GM19193 (cell line): ENCODE results near the gene LEAP2.

Experiments
- POLR2A ChIP-seq: IDR thresholded peaks from 4 replicates; pipeline ENCODE4 v1.6.1; 2011; ENCODE audit not compliant: insufficient read depth, insufficient read length; ENCODE audit errors: extremely low read depth

The LEAP2 gene

GRCh38 chr5:132838516-132839282, 34.8 kb upstream of the LEAP2 start:
- TF ChIP-seq POLR2A = no peak

GRCh38 chr5:132839426-132840301, 33.8 kb upstream of the LEAP2 start:
- no peak for TF ChIP-seq POLR2A

GRCh38 chr5:132840313-132840712, 33.2 kb upstream of the LEAP2 start:
- no peak for TF ChIP-seq POLR2A

- TF ChIP-seq POLR2A = no peak
Measured at GRCh38 chr5:132840896-132841295, 32.6 kb upstream of the LEAP2 start.

DNA sequence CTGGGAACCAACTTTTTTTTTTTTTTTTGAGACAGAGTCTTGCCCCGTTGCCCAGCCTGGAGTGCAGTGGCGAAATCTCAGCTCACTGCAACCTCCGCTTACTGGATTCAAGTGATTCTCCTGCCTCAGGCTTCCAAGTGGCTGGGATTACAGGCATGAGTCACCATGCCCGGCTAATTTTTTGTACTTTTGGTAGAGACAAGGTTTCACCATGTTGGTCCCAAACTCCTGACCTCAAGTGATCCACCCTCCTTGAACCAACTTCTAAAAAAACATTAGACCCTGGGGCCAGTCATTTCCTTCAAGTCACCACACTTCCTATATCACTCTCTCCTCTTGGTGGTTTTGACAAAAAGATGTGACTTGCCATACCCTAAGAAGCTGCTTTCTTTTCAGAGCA, 32.2 kb upstream of the LEAP2 start:
- TF ChIP-seq POLR2A = no peak

DNA sequence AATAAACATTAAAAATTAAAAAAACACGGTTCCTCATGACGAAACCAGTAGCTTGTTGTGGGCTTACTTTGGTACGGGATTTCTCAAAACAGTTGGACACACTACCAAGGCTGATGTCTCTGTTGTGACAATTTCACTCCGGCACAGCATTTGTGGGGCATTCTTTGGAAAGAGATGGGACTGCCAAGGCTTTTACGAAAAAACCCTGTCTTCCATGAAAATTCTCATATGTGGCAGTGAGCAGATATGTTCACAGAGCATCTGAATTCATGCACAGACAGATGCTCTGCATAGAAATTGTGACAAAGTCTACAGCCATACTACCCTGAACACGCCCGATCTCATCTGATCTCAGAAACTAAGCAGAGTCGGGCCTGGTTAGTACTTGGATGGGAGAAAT, 25.2 kb upstream of the LEAP2 start:
- TF ChIP-seq POLR2A = no peak

GRCh38 chr5:132849347-132849746, 24.1 kb upstream of the LEAP2 start:
- TF ChIP-seq POLR2A = no peak

- TF ChIP-seq POLR2A = no peak
Measured at GRCh38 chr5:132850066-132850465, 23.4 kb upstream of the LEAP2 start.

GRCh38 chr5:132853323-132853722, 20.1 kb upstream of the LEAP2 start:
- no peak for TF ChIP-seq POLR2A

GRCh38 chr5:132853790-132854189, 19.7 kb upstream of the LEAP2 start:
- no peak for TF ChIP-seq POLR2A

DNA sequence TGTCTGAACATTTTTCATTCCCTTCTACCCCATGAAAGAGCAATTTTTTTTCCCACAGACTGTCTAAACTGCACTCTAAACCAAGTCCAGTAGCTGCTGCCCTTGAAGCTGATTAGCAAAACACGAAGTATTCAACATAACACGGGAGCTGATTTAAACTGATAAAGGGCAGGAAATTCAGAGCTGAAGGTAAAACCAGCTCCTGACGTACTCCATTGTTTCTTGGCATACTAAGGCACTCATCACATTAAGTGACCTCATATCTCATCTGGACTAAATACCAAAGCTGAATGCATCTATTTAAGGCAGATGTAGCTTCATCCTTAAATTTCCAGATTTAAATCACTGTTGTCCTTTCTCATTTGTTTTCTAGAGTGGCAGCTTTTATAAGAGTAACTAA, 19.2 kb upstream of the LEAP2 start:
- TF ChIP-seq POLR2A = no peak

DNA sequence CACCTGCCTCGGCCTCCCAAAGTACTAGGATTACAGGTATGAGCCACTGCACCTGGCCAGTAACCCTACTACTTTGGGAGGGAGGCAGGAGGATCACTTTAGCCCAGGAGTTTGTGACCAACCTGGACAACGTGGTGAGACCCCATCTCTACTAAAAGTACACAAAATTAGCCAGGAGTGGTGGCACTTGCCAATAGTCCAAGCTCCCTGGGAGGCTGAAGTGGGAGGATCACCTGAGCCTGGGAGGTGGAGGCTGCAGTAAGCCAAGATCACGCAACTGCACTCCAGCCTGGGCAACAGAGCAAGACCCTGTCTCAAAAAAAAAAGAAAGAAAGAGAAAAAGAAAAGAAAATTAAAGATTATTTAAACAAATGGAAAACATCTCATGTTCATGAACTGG, 17.5 kb upstream of the LEAP2 start:
- TF ChIP-seq POLR2A = no peak

DNA sequence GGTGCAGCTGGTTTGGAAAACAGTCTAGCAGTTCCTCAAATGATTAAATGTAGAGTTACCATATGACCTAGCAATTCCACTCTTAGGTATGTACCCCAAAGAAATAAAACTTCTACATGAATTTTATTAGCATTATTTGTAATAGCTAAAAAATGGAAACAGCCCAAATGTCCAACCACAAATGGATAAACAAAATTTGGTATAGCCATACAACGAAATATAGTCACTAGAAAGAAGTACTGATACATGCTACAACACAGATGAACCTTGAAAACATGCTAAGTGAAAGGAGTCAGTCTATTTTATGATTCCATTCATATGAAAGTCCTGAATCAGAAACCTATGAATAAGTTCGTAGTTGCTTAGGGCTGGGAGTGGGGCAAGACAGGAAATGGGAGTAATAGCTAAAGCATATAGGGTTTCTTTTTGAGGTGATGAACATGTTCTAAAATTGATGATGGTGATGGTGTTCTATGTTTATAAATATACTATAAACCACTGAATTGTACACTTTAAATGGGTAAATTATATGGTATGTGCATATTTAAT, 13.5 kb upstream of the LEAP2 start:
- no peak for TF ChIP-seq POLR2A

GRCh38 chr5:132860742-132861141, 12.7 kb upstream of the LEAP2 start:
- TF ChIP-seq POLR2A = no peak

GRCh38 chr5:132865668-132866341, 7.7 kb upstream of the LEAP2 start:
- no peak for TF ChIP-seq POLR2A

DNA sequence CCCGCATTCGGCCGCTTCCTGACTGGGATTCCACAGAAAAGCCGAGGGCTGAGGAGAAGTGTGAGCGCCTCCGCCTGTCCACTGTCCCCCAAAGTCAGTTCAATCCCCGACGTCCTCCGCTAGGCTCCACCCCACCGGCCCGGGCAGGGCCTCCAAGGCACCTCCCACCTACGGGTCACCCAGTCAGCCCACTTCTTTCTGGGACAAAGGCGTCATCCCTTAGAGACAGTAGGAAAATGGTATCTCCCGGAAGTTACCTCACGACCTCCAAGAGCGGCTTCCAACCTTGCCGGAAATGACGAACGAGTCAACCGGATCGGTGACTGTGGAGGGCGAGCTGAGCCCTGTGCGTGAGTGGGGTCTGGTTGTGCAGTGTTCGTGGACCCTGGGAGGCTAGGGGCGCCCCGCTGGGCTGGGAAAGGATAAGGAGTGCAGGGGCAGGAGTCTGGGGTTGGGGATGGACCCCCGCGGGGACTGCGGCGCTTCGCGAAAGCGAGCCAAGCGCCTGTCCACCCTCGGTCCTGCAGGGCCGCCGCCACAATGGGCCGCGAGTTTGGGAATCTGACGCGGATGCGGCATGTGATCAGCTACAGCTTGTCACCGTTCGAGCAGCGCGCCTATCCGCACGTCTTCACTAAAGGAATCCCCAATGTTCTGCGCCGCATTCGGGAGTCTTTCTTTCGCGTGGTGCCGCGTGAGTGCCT, 7.0 kb upstream of the LEAP2 start, which contains the start of the genes GDF9 and UQCRQ:
Gene GDF9 (minus strand): TSS at position 128 of the 704 bp plus-strand sequence. CDS start 1,936 bp downstream, outside the sequence.
Gene UQCRQ (plus strand): TSS at position 301 of the 704 bp plus-strand sequence. CDS start 240 bp downstream, at position 541.
- TF ChIP-seq POLR2A = peak; percentile 97
